HG03521 (cell line): ENCODE results near the gene ANXA2.
"Not testable (repeated sequence)": the region's sequence is repeated elsewhere in the genome, so short reads cannot be mapped to it uniquely, and the experiment has no call there.

Experiments used
- ATAC-seq: cut with Tn5 transposase; IDR thresholded peaks from one replicate; pipeline ENCODE4 v1.9.1; 2021; ENCODE audit warnings: mild to moderate bottlenecking, moderate library complexity; ENCODE audit not compliant: unreplicated experiment

Gene ANXA2

GRCh38 chr15:60411774-60412425, 14.1 kb upstream of the ANXA2 start:
- no peak for ATAC-seq

DNA sequence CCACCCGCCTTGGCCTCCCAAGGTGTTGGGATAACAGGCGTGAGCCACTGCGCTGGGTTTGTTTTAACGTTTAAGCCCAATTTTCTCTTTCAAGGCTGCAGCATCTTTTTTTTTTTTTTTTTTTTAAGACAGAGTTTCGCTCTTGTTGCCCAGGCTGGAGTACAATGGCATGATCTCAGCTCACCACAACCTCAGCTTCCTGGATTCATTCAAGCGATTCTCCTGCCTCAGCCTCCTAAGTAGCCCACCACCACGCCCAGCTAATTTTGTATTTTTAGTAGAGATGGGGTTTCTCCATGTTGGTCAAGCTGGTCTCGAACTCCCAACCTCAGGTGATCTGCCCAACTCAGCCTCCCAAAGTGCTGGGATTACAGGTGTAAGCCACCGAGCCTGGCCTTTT, 12.6 kb upstream of the ANXA2 start:
- not testable (repeated sequence) for ATAC-seq

GRCh38 chr15:60408463-60408981, 10.7 kb upstream of the ANXA2 start:
- no peak for ATAC-seq

DNA sequence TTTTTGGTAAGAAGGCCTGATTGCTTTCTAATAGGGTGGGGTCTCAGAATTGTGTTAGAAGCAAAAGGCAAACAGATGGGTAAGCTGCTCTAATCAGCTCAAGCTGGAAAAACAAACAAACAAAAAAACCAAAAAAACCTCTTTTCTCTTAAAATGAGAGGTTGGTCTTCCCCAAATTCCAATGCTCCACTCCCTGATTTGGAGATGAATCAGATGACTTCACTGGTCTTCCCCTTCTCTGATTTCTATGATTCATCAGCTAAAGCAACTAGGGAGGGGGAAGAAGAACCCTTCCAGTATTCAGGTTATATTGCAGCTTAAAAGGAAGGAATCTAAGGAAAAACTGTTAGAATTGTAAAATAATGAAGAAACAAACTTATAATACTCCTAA, 9.6 kb upstream of the ANXA2 start:
- no peak for ATAC-seq

DNA sequence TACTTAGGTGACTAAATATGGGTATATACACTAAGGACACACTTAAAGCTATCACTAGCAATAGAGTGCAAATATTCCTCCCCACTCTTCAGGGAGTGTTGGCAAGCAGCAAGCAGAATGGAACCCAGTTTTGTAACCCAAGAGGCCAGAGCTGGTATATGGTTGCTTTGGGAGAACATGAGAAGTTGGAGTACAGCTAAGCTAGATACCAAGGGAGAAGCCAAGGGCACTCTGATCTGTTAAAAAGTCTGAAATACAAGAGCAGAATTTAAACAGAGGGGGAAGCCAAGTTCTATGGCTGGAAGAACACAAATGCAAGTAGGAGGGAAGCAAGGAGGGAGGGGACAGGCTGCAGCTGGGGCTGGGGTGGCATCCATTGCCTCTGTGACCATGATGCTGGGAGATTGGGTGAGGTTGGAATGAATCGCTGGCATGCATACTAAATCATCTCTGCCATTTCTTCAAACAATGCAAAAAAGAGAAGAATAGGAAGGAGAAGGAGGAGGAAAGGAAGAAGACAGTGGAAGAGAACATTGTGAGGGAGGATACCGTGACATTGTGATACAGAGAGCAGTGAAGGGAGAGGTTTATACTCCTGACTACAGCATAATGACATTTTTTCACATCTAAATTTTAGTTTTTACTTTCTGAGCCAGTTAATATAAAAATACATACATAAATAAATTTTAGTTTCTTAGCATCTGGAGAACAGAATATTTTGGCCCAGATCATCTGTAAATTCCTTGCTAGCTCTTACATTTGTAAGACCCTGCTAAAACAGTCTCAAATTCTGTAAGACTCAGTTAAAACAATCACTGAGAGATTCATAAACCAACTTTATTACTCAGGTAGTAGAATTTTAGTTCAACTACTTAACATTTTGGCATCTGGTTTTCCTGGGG, 9.0 kb upstream of the ANXA2 start:
- no peak for ATAC-seq

DNA sequence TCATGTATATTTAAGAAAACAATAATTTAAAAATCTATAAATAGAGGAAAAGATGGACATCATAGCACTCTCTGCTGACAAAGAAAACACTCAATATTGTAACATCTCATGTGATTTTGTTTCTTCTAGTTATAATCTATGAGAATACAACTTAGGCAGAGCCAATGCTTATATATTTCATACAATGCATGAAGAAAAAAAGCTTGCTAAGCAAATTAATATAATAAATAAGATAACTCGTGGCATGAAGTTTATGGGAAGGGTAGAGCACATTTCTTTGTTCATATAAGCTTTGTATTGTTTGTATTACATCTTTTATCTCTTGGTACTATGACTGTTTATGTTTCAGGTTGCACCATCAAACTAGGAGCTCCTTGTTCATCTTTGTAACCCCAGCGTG, 7.6 kb upstream of the ANXA2 start:
- no peak for ATAC-seq

DNA sequence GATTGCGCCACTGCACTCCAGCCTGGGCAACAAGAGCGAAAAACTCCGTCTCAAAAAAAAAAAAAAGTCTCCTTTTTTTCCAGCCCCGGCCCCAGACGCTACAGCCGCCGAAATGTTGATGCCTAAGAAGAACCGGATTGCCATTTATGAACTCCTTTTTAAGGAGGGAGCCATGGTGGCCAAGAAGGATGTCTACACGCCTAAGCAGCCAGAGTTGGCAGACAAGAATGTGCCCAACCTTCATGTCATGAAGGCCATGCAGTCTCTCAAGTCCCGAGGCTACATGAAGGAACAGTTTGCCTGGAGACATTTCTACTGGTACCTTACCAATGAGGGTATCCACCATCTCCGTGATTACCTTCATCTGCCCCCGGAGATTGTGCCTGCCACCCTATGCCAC, 6.6 kb upstream of the ANXA2 start:
- ATAC-seq: not testable (repeated sequence)

- no peak for ATAC-seq
Observed at GRCh38 chr15:60400944-60401343, 3.2 kb upstream of the ANXA2 start.

- ATAC-seq: no peak
Observed at GRCh38 chr15:60399931-60400330, 2.1 kb upstream of the ANXA2 start.

DNA sequence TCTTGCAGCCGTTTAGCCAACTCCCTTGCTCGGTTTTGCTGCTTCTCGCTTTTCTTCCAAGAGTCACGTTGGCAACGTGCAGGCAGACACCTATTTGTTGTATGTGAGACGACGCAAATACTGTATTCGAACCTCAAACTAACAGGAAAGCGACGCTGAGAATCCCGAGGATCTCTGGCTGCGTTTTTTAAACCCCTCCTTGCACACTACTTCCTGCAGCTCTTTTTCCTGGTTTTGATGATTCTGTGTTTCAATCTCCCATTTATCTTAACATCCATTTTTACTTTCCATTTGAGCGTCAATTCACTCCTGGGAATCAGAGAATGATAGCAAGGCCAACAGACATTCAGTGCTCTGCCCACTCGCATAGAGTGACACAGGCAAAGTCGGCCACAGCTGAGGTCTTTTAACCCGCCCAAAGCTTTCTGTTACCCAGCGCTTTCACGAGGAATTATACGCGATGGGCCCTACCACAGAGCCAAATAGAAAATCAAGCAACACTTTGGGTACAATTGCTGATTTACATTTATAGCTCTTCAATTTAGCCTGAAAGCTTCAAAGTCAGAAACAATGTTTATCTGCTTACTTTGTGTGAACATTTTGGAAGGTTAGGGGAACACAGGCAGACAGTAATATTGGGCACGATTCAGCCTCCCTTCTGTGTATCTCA, 1.6 kb upstream of the ANXA2 start:
- ATAC-seq: no peak

GRCh38 chr15:60396958-60397771, 621 bp downstream of the ANXA2 start:
- peak; percentile 63 for ATAC-seq

DNA sequence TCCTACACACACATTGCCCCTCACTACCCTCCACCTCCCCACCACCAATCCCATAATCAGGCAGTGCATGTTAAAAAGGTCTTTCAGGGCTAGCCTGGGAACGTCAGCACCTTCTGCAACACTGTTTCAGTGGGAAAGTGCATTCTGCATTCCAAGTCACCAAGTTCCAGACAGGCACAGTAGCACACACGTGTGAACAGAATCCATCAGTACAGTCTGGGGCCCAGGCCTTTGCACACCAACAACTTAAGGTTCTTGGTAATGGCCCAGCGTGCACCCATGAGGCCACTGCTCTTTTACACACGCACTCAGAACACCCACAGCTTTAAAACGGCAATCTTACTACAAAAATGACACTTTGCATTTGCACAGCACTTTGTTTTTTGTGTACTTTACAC, 1.2 kb downstream of the ANXA2 start:
- no peak for ATAC-seq

GRCh38 chr15:60396100-60396499, 1.7 kb downstream of the ANXA2 start:
- ATAC-seq: no peak

- no peak for ATAC-seq
Observed at GRCh38 chr15:60395276-60396011, 2.3 kb downstream of the ANXA2 start.

DNA sequence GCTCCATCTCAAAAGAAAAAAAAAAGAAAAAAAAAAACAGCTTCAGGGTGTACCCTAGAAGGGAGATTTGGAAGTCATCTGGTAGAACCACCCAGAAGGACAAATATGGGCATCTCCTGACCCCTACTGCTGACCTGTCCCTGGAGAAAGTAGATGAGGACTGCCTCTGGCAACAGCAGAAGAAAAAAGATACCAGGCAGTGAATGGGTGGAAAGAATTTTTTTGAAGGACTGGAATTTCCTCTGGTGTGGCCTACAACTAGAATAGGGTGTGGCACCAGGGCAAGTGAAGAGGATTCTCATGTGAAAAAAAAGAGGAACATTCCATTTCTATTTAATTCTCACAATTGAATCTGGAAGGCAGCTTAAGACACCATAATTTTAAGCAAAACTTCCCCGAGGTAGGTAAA, 3.1 kb downstream of the ANXA2 start:
- ATAC-seq: no peak

DNA sequence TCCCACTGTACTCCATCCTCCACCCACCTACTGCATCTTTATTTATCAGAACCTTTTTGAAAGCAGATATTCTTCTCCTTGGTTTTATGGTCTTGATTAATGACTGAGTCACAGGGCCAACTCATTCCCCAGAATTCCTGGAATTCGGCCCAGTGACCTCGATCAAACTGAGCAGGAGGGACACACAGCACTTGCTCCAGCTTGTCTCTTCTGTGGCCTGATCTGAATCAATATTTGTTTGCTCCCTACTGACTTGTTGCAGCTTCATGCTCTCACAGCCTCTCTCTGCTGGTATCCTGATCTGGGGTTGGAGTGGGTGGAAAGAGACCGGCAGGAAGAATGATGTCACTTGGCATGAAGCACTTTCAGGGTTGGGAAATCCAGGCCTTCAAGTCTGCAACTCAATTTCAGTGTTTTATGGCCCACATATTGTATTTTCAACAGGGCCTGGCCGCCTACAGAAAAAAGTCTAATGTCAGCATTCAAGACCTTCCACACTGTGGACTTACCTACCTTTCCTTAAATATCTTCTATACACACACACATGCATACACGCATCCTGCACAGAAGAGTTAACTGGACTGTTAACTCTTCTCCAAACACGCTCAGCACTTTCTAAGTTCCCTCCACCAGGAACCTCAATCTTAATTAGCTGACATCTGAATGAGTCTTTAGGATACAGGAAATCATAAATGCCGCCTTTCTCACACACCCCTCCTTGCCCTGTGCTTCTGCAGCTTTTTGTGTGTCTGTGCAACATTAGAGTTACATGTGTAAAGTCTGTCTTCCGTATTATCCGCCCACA, 4.6 kb downstream of the ANXA2 start:
- no peak for ATAC-seq

DNA sequence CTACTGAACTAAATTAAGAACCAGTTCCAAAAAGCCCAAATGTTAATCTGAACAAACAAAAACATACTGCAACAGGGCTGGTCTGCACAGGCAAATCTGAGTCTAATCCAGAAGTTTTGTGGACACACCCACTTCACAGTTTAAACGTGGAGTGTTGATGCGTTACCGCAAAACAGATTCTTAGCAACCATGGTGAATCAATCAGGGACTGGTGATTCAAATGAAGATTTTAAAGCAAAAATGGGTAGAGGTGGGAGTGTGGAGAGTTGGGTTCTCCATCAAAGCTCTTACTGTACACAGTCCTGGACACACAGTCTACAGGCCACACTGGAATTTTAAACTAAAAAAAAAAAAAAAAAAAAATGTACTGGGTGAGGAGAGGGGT, 5.2 kb downstream of the ANXA2 start:
- ATAC-seq: no peak

GRCh38 chr15:60391722-60392315, 6.0 kb downstream of the ANXA2 start:
- no peak for ATAC-seq
